H9 (cell line): ENCODE results near the gene BRF1. TPM values are rescaled to one million over a fixed set of nuclear protein-coding genes. Genes with fewer than 3 reads are reported as not detected.

Experiments used
- DNase-seq: peaks from one replicate; pipeline ENCODE4 v3.0.0-alpha.2; 2017
- H2AFZ ChIP-seq: one replicate; pipeline ENCODE4 v1.6.1; 2013; ENCODE audit warnings: mild to moderate bottlenecking, low read length, control low read depth, moderate library complexity
- H2AK5ac ChIP-seq: 2 replicates; pipeline ENCODE4 v1.6.1; 2013; ENCODE audit warnings: low read length, control low read depth, mixed read lengths; ENCODE audit not compliant: insufficient read length
- H2BK120ac ChIP-seq: one replicate; pipeline ENCODE4 v1.6.1; 2013; ENCODE audit warnings: low read depth, mild to moderate bottlenecking, low read length, control low read depth, inconsistent platforms; ENCODE audit not compliant: poor library complexity, severe bottlenecking
- H2BK12ac ChIP-seq: 2 replicates; pipeline ENCODE4 v1.6.1; 2013; ENCODE audit warnings: low read length, control low read depth, mixed read lengths, low read depth; ENCODE audit not compliant: insufficient read length
- H2BK15ac ChIP-seq: 2 replicates; pipeline ENCODE4 v1.6.1; 2013; ENCODE audit warnings: low read depth, low read length, control low read depth
- H2BK20ac ChIP-seq: one replicate; pipeline ENCODE4 v1.6.1; 2013; ENCODE audit warnings: low read depth, mild to moderate bottlenecking, low read length, control low read depth, inconsistent platforms; ENCODE audit not compliant: poor library complexity, severe bottlenecking
- H2BK5ac ChIP-seq: 2 replicates; pipeline ENCODE4 v1.6.1; 2013; ENCODE audit warnings: low read length, control low read depth, mixed read lengths; ENCODE audit not compliant: insufficient read length
- H3K14ac ChIP-seq: 2 replicates; pipeline ENCODE4 v1.6.1; 2013; ENCODE audit warnings: low read length, control low read depth; ENCODE audit not compliant: insufficient read depth
- H3K18ac ChIP-seq: 2 replicates; pipeline ENCODE4 v1.6.1; 2013; ENCODE audit warnings: low read depth, mild to moderate bottlenecking, mixed read lengths, low read length, control low read depth; ENCODE audit not compliant: insufficient read length
- H3K23ac ChIP-seq: 2 replicates; pipeline ENCODE4 v1.6.1; 2013; ENCODE audit warnings: low read length, control low read depth, mixed read lengths, low read depth; ENCODE audit not compliant: insufficient read length
- H3K23me2 ChIP-seq: 2 replicates; pipeline ENCODE4 v1.6.1; 2013; ENCODE audit warnings: low read depth, mild to moderate bottlenecking, mixed read lengths, low read length, control low read depth; ENCODE audit not compliant: insufficient read length, poor library complexity, severe bottlenecking
- H3K27ac ChIP-seq: 2 replicates; pipeline ENCODE4 v1.5.1; 2013; ENCODE audit warnings: low read length, control low read depth, mixed read lengths, low read depth; ENCODE audit not compliant: insufficient read length
- H3K27me3 ChIP-seq: 2 replicates; pipeline ENCODE4 v1.6.1; 2013; ENCODE audit warnings: low read length, control low read depth, inconsistent platforms; ENCODE audit not compliant: insufficient read depth
- H3K4ac ChIP-seq: 2 replicates; pipeline ENCODE4 v1.6.1; 2013; ENCODE audit warnings: low read depth, mild to moderate bottlenecking, control low read depth, inconsistent platforms, low read length, moderate library complexity
- H3K4me1 ChIP-seq: 2 replicates; pipeline ENCODE4 v1.6.1; 2013; ENCODE audit warnings: low read length, control low read depth, inconsistent platforms; ENCODE audit not compliant: insufficient read depth
- H3K4me2 ChIP-seq: 2 replicates; pipeline ENCODE4 v1.6.1; 2013; ENCODE audit warnings: low read length, control low read depth, mixed read lengths; ENCODE audit not compliant: insufficient read length, insufficient read depth
- H3K56ac ChIP-seq: 2 replicates; pipeline ENCODE4 v1.6.1; 2013; ENCODE audit warnings: low read depth, mild to moderate bottlenecking, mixed read lengths, low read length, control low read depth; ENCODE audit not compliant: insufficient read length
- H3K79me1 ChIP-seq: 2 replicates; pipeline ENCODE4 v1.6.1; 2013; ENCODE audit warnings: low read depth, mild to moderate bottlenecking, moderate library complexity, low read length, control low read depth, inconsistent platforms; ENCODE audit not compliant: insufficient read depth, poor library complexity, severe bottlenecking
- H3K79me2 ChIP-seq: 2 replicates; pipeline ENCODE4 v1.6.1; 2013; ENCODE audit warnings: low read length, control low read depth, inconsistent platforms; ENCODE audit not compliant: insufficient read depth
- H3K9ac ChIP-seq: 2 replicates; pipeline ENCODE4 v1.6.1; 2013; ENCODE audit warnings: low read length, control low read depth, mixed read lengths; ENCODE audit not compliant: insufficient read length; ENCODE audit errors: extremely low read depth
- H3K9me3 ChIP-seq: one replicate; pipeline ENCODE4 v1.6.1; 2013; ENCODE audit warnings: low read depth, low read length, inconsistent platforms; ENCODE audit not compliant: control insufficient read depth
- H3T11ph ChIP-seq: one replicate; pipeline ENCODE4 v1.6.1; 2013; ENCODE audit warnings: mild to moderate bottlenecking, low read length, control low read depth, inconsistent platforms
- H4K20me1 ChIP-seq: one replicate; pipeline ENCODE4 v1.6.1; 2013; ENCODE audit not compliant: control insufficient read depth, insufficient read length, insufficient read depth
- H4K5ac ChIP-seq: 2 replicates; pipeline ENCODE4 v1.6.1; 2013; ENCODE audit warnings: low read depth, mild to moderate bottlenecking, mixed read lengths, low read length, control low read depth; ENCODE audit not compliant: insufficient read length
- H4K8ac ChIP-seq: replicated peaks from 2 replicates; pipeline ENCODE4 v1.6.1; 2013; ENCODE audit warnings: low read length, control low read depth, mixed read lengths, low read depth; ENCODE audit not compliant: insufficient read length
- H4K91ac ChIP-seq: 2 replicates; pipeline ENCODE4 v1.6.1; 2013; ENCODE audit warnings: low read depth, mild to moderate bottlenecking, moderate library complexity, mixed read lengths, low read length, control low read depth; ENCODE audit not compliant: insufficient read length
- H3K27ac Mint-ChIP-seq, 3 experiments: 2 replicates in 2 of 3; 3 replicates in 1 of 3; pipeline ENCODE4 v1.8.0; 2020 to 2021; ENCODE audit warnings: mixed read lengths in 3 of 3, mild to moderate bottlenecking in 1 of 3, moderate library complexity in 1 of 3
- H3K27me3 Mint-ChIP-seq: 2 replicates; pipeline ENCODE4 v1.8.0; 2021; ENCODE audit warnings: low read depth, mild to moderate bottlenecking, moderate library complexity, mixed read lengths
- H3K36me3 Mint-ChIP-seq, 3 experiments: 2 replicates in 2 of 3; 3 replicates in 1 of 3; pipeline ENCODE4 v1.8.0; 2020 to 2021; ENCODE audit warnings: low read depth in 3 of 3, mixed read lengths in 3 of 3; ENCODE audit not compliant: insufficient read depth in 1 of 3
- H3K4me1 Mint-ChIP-seq, 2 experiments: 2 replicates each; pipeline ENCODE4 v1.8.0; 2020; ENCODE audit warnings: mixed read lengths in 2 of 2
- H3K4me3 Mint-ChIP-seq, 2 experiments: 2 replicates in 1 of 2; 3 replicates in 1 of 2; pipeline ENCODE4 v1.8.0; 2020 to 2021; ENCODE audit warnings: mild to moderate bottlenecking in 2 of 2, mixed read lengths in 2 of 2, moderate library complexity in 1 of 2
- H3K9me3 Mint-ChIP-seq, 2 experiments: 2 replicates in 1 of 2; 3 replicates in 1 of 2; pipeline ENCODE4 v1.8.0; 2020; ENCODE audit warnings: mild to moderate bottlenecking in 2 of 2, mixed read lengths in 2 of 2, moderate library complexity in 1 of 2
- CTCF ChIP-seq: fragments of 200-600 bp; sonication (generic); conservative IDR thresholded peaks from 3 replicates; pipeline ENCODE4 v1.8.0; 2021; ENCODE audit warnings: antibody characterized with exemption, mild to moderate bottlenecking
- WGBS: extraction: QIAGEN DNeasy Blood & Tissue Kit; methylation state at CpG from one replicate; pipeline ENCODE4 v1.1.7; 2013; ENCODE audit warnings: missing lambda C conversion rate, low lambda C conversion rate, mixed read lengths; ENCODE audit not compliant: insufficient read length; ENCODE audit errors: extremely low coverage; 5-methylcytosine and 5-hydroxymethylcytosine counted together
- total RNA-seq: library from RNA; stranded (reverse); gene quantifications from 2 replicates; pipeline ENCODE4 v1.2.1, GENCODE V29; 2021

BRF1 gene
- total RNA-seq, 1 experiment from 2014 or later, result 28.3 TPM

DNA sequence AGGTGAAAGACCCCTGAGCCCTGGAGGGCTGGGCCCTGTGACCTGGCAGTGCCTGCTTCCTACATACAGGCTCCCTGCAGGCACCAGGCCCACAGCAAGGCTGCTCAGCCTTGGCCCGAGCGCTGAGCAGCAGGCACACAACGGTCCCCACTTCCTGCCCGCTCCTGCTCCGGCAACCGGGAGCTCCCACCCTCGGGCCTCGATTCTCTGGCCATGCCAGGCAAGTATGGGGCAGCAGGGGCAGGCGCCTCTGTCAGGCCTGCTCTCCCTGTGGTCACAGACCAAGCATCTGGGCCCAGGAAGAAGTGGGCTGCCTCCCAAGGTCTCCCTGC, 89.1 kb downstream of the BRF1 start:
- H4K20me1 ChIP-seq, result no peaks in the 10 kb centered on the region
- no peaks in the 10 kb centered on the region; the same call in 1 of the 2 replicates for H3K27me3 Mint-ChIP-seq
- no peak overlapping the region for H3K27ac Mint-ChIP-seq
- DNase-seq, result no peak
- no peak overlapping the region; the same call in 1 of the 2 replicates for H3K14ac ChIP-seq
- no peak overlapping the region for H4K5ac ChIP-seq
- H3T11ph ChIP-seq, result no peak overlapping the region
- H3K18ac ChIP-seq, result no peak overlapping the region
- no peaks in the 10 kb centered on the region for H3K4me1 ChIP-seq
- no peak overlapping the region for H2BK15ac ChIP-seq
- TF ChIP-seq CTCF, result no peak
- H3K56ac ChIP-seq, result no peak overlapping the region
- peaks cover 0 to 3% (median 0%) of the 10 kb centered on the region in 3 experiments; a peak in 5 of 7 replicates for H3K36me3 Mint-ChIP-seq
- H3K23ac ChIP-seq, result no peak overlapping the region
- no peaks in the 10 kb centered on the region; a peak in 2 of 4 replicates for H3K4me1 Mint-ChIP-seq
- H2BK12ac ChIP-seq, result no peak overlapping the region
- no peak overlapping the region for H3K4me3 Mint-ChIP-seq
- H3K9ac ChIP-seq, result no peak overlapping the region
- H2BK20ac ChIP-seq, result no peak overlapping the region
- no peaks in the 10 kb centered on the region for H3K27me3 ChIP-seq
- no peak overlapping the region for H4K8ac ChIP-seq
- H3K23me2 ChIP-seq, result no peaks in the 10 kb centered on the region
- H2BK5ac ChIP-seq, result no peak overlapping the region
- no peak overlapping the region for H3K4me2 ChIP-seq
- no peak overlapping the region for H3K4ac ChIP-seq
- no peak overlapping the region for H2BK120ac ChIP-seq
- no peaks in the 10 kb centered on the region; a peak in 1 of 5 replicates for H3K9me3 Mint-ChIP-seq
- no peak overlapping the region for H3K27ac ChIP-seq
- no peaks in the 10 kb centered on the region for H3K79me2 ChIP-seq
- no peak overlapping the region for H2AK5ac ChIP-seq
- no peaks in the 10 kb centered on the region for H3K9me3 ChIP-seq
- no peak overlapping the region for H2AFZ ChIP-seq
- H4K91ac ChIP-seq, result no peak overlapping the region
- no CpG with 5 or more reads among the region's 9 CpGs for WGBS
- H3K79me1 ChIP-seq, result no peaks in the 10 kb centered on the region
